Caco-2 (cell line): ENCODE measurements around the gene IQCK. TPM values are rescaled to one million over a fixed set of nuclear protein-coding genes. Genes with fewer than 3 reads are reported as not detected.

Source experiments
- BruUV-seq: library from RNA; stranded (reverse); fragments of 400-500 nt; replicated peaks from 2 replicates; lab custom pipeline; 2021; lab: Mats Ljungman, UMichigan
- CTCF ChIA-PET: fragments of 300-600 bp; sonication (Branson Sonifier 250); formaldehyde crosslinking; loops from one replicate; lab custom pipeline; 2022; ENCODE audit warnings: antibody characterized with exemption; lab: Charles Lee
- POLR2A ChIA-PET: fragments of 300-600 bp; sonication (Branson Sonifier 250); formaldehyde crosslinking; loops from one replicate; lab custom pipeline; 2022; ENCODE audit warnings: antibody characterized with exemption; lab: Charles Lee
- DNase-seq, 2 experiments: peaks; one replicate each; pipeline versions ENCODE4 v3.0.0 to v3.0.0-alpha.2; 2020 to 2022
- H3K27me3 ChIP-seq: replicated peaks from 2 replicates; pipeline ENCODE4 v1.6.0; 2011; ENCODE audit warnings: low read length; ENCODE audit not compliant: control insufficient read depth, insufficient read depth
- H3K36me3 ChIP-seq: 2 replicates; pipeline ENCODE4 v1.5.1; 2011; ENCODE audit warnings: low read length; ENCODE audit not compliant: control insufficient read depth, insufficient read depth
- H3K4me1 ChIP-seq: fragments of 250-450 bp; sonication (Bioruptor Pico); 2 replicates; pipeline ENCODE4 v1.5.1; 2020; ENCODE audit warnings: mild to moderate bottlenecking
- H3K4me3 ChIP-seq: 2 replicates; pipeline ENCODE4 v1.5.1; 2011; ENCODE audit warnings: low read depth, mild to moderate bottlenecking, control low read depth, low read length
- H3K9me3 ChIP-seq: fragments of 250-450 bp; sonication (Bioruptor Pico); 2 replicates; pipeline ENCODE4 v1.5.1; 2020; ENCODE audit warnings: mild to moderate bottlenecking, moderate library complexity
- H3K27ac Mint-ChIP-seq: one replicate; pipeline ENCODE4 v1.8.0; 2022; ENCODE audit warnings: mixed read lengths; ENCODE audit not compliant: unreplicated experiment
- H3K27me3 Mint-ChIP-seq: one replicate; pipeline ENCODE4 v1.8.0; 2022; ENCODE audit warnings: mixed read lengths; ENCODE audit not compliant: insufficient read depth, unreplicated experiment
- H3K36me3 Mint-ChIP-seq: one replicate; pipeline ENCODE4 v1.8.0; 2022; ENCODE audit warnings: mild to moderate bottlenecking, mixed read lengths; ENCODE audit not compliant: insufficient read depth, unreplicated experiment
- H3K4me1 Mint-ChIP-seq: one replicate; pipeline ENCODE4 v1.8.0; 2022; ENCODE audit warnings: low read depth, mixed read lengths; ENCODE audit not compliant: unreplicated experiment
- H3K4me3 Mint-ChIP-seq: one replicate; pipeline ENCODE4 v1.8.0; 2022; ENCODE audit warnings: mild to moderate bottlenecking, moderate library complexity, mixed read lengths; ENCODE audit not compliant: unreplicated experiment
- H3K9me3 Mint-ChIP-seq: one replicate; pipeline ENCODE4 v1.8.0; 2022; ENCODE audit warnings: mixed read lengths; ENCODE audit not compliant: unreplicated experiment
- intact Hi-C: fragments of 100-400 bp; cut with micrococcal nuclease; formaldehyde crosslinking; loops from one replicate; pipeline ENCODE4 v1.10.0; 2022; ENCODE audit not compliant: unreplicated experiment
- total RNA-seq: library from RNA; stranded (reverse); gene quantifications from 2 replicates; pipeline ENCODE4 v1.2.3, GENCODE V29; 2022
- TF ChIP-seq, protein P1 (sequence below), 2 experiments: fragments of 200-600 bp in 1 of 2; IDR thresholded peaks; 1 replicate in 1 of 2; 2 replicates in 1 of 2; pipeline versions ENCODE4 v1.5.1 to v1.8.0; 2011 to 2022; ENCODE audit warnings: antibody characterized with exemption in 1 of 2, control low read depth in 1 of 2, inconsistent platforms in 1 of 2, low read depth in 1 of 2, low read length in 1 of 2, mild to moderate bottlenecking in 1 of 2, moderate library complexity in 1 of 2; ENCODE audit not compliant: insufficient read depth in 1 of 2, severe bottlenecking in 1 of 2, unreplicated experiment in 1 of 2

The IQCK gene
- total RNA-seq, 1 experiment from 2014 or later, result 2.0 TPM

GRCh38 chr16:19766988-19767387, 48.9 kb downstream of the IQCK start:
- Mint-ChIP-seq H3K27me3 (no peaks in the 10 kb centered on the region), H3K9me3 (peaks cover 16% of the 10 kb centered on the region), H3K4me1 (no peaks in the 10 kb centered on the region), H3K4me3 (no peak overlapping the region), H3K27ac (no peak overlapping the region), H3K36me3 (no peaks in the 10 kb centered on the region)
- intact Hi-C loops, result no loop called here
- BruUV-seq, result no TSS peak
- Histone ChIP-seq H3K27me3 (no peaks in the 10 kb centered on the region), H3K4me1 (no peaks in the 10 kb centered on the region), H3K36me3 (no peaks in the 10 kb centered on the region), H3K9me3 (no peaks in the 10 kb centered on the region), H3K4me3 (no peak overlapping the region)
- TF ChIP-seq, protein P1, sequence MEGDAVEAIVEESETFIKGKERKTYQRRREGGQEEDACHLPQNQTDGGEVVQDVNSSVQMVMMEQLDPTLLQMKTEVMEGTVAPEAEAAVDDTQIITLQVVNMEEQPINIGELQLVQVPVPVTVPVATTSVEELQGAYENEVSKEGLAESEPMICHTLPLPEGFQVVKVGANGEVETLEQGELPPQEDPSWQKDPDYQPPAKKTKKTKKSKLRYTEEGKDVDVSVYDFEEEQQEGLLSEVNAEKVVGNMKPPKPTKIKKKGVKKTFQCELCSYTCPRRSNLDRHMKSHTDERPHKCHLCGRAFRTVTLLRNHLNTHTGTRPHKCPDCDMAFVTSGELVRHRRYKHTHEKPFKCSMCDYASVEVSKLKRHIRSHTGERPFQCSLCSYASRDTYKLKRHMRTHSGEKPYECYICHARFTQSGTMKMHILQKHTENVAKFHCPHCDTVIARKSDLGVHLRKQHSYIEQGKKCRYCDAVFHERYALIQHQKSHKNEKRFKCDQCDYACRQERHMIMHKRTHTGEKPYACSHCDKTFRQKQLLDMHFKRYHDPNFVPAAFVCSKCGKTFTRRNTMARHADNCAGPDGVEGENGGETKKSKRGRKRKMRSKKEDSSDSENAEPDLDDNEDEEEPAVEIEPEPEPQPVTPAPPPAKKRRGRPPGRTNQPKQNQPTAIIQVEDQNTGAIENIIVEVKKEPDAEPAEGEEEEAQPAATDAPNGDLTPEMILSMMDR (IDR thresholded peaks at IDR 0.05; ENCODE audit: insufficient read depth in 1 of 2, low read depth in 1 of 2, low read length in 1 of 2, severe bottlenecking in 1 of 2, unreplicated experiment in 1 of 2), result no peak
- ChIA-PET POLR2A (no interaction called here), CTCF (no interaction called here)
- no peak for DNase-seq

GRCh38 chr16:19767497-19767896, 49.4 kb downstream of the IQCK start:
- H3K36me3 Mint-ChIP-seq, result no peaks in the 10 kb centered on the region
- POLR2A ChIA-PET, result no interaction called here
- H3K27ac Mint-ChIP-seq, result no peak overlapping the region
- intact Hi-C loops, result no loop called here
- Histone ChIP-seq H3K9me3 (no peaks in the 10 kb centered on the region), H3K36me3 (no peaks in the 10 kb centered on the region), H3K27me3 (no peaks in the 10 kb centered on the region), H3K4me1 (no peaks in the 10 kb centered on the region), H3K4me3 (no peak overlapping the region)
- TF ChIP-seq, protein P1 (IDR thresholded peaks at IDR 0.05; ENCODE audit: insufficient read depth in 1 of 2, low read depth in 1 of 2, low read length in 1 of 2, severe bottlenecking in 1 of 2, unreplicated experiment in 1 of 2), result no peak
- H3K9me3 Mint-ChIP-seq, result peaks cover 16% of the 10 kb centered on the region
- DNase-seq, result no peak
- CTCF ChIA-PET, result no interaction called here
- no peaks in the 10 kb centered on the region for H3K27me3 Mint-ChIP-seq
- H3K4me1 Mint-ChIP-seq, result no peaks in the 10 kb centered on the region
- H3K4me3 Mint-ChIP-seq, result no peak overlapping the region
- no TSS peak for BruUV-seq

DNA sequence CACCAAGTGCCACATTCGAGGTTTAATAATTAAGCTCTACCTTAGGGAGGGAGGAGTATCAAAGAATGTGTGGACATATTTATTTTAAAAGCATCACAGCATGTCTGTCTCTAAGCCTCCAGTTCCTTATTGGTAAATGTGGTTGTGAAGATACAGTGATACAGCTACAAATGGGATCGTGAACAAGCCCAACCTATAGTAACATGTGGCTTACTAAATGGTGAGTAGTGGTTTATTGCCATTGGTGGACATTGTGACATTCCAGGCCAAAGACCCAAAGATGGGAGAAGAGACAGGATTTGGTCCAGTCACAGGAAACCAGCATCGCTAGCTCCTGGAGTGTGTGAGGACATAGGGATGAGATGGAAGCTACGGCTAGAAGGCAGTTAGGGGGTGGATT, 51.2 kb downstream of the IQCK start:
- Mint-ChIP-seq H3K9me3 (peaks cover 16% of the 10 kb centered on the region), H3K4me1 (no peaks in the 10 kb centered on the region), H3K27ac (no peak overlapping the region), H3K27me3 (no peaks in the 10 kb centered on the region), H3K4me3 (no peak overlapping the region), H3K36me3 (no peaks in the 10 kb centered on the region)
- intact Hi-C loops, result no loop called here
- no peak for DNase-seq
- H3K4me3 ChIP-seq, result no peak overlapping the region
- ChIA-PET CTCF (no interaction called here), POLR2A (no interaction called here)
- TF ChIP-seq, protein P1 (IDR thresholded peaks at IDR 0.05; ENCODE audit: insufficient read depth in 1 of 2, low read depth in 1 of 2, low read length in 1 of 2, severe bottlenecking in 1 of 2, unreplicated experiment in 1 of 2), result no peak
- no peaks in the 10 kb centered on the region for H3K36me3 ChIP-seq
- H3K27me3 ChIP-seq, result no peaks in the 10 kb centered on the region
- H3K9me3 ChIP-seq, result no peaks in the 10 kb centered on the region
- H3K4me1 ChIP-seq, result no peaks in the 10 kb centered on the region
- no TSS peak for BruUV-seq
